ENCODE results near the gene NINL. TPM values are rescaled to one million over a fixed set of nuclear protein-coding genes. Genes with fewer than 3 reads are reported as not detected.

Gene NINL
- total and polyA plus RNA-seq, 2 of the 8 experiments (the other 6 are each of a cell fraction or from before 2014, with no cell fraction given), result 15.3 to 30.0 TPM

DNA sequence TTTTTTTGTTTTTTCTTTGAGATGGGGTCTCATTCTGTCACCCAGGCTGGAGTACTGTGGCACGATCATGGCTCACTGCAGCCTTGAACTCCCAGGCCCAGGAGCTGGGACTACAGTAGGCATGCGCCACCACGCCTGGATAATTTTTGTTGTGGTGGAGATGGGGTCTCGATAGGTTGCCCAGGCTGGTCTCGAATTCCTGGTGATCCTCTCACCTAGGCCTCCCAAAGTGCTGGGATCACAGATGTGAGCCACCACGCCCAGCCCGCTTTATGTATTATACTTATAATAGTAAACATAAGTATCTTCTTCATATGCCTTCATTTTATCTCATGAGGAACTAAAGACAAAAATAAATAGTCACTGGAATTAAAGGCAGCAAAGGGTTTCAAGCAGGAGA lies 114.3 kb downstream of the NINL start (continued):
- no peak for TF ChIP-seq YY1 (IDR thresholded peaks at IDR 0.05; ENCODE audit: low read depth, low read length)
- no peak for TF ChIP-seq BCL11A (IDR thresholded peaks at IDR 0.05; ENCODE audit: low read depth in 2 of 2, low read length in 2 of 2)
- no peak for TF ChIP-seq CBX8 (IDR thresholded peaks at IDR 0.05; ENCODE audit: borderline replicate concordance, low read depth, low read length)
